ENCODE measurements around the gene PDE7B.

The PDE7B gene

GRCh38 chr6:136148523-136148922 lies 297.0 kb downstream of the PDE7B start:
- no peak overlapping the region for H3K27ac ChIP-seq (ENCODE audit: low read depth, low read length)

GRCh38 chr6:136149311-136149710 lies 297.8 kb downstream of the PDE7B start:
- no peak overlapping the region for H3K27ac ChIP-seq (ENCODE audit: low read depth, low read length)
- no peaks in the 10 kb centered on the region for H3K36me3 ChIP-seq (ENCODE audit: control insufficient read depth, insufficient read depth, low read length)
- H3K4me1 ChIP-seq (ENCODE audit: control insufficient read depth, insufficient read depth, low read length), result no peaks in the 10 kb centered on the region
- no peak overlapping the region for H3K9ac ChIP-seq (ENCODE audit: low read depth, low read length)
- no peak overlapping the region for H3K4me3 ChIP-seq (ENCODE audit: low read depth, low read length)
- no peaks in the 10 kb centered on the region for H3K9me3 ChIP-seq (ENCODE audit: control insufficient read depth, insufficient read depth, low read length)
- no peaks in the 10 kb centered on the region for H3K27me3 ChIP-seq (ENCODE audit: control insufficient read depth, insufficient read depth, low read length)

More at GRCh38 chr6:136148523-136148922, 297.0 kb downstream of the PDE7B start:
- Histone ChIP-seq H3K9me3 (ENCODE audit: control insufficient read depth, insufficient read depth, low read length) (no peaks in the 10 kb centered on the region), H3K9ac (ENCODE audit: low read depth, low read length) (no peak overlapping the region), H3K4me1 (ENCODE audit: control insufficient read depth, insufficient read depth, low read length) (no peaks in the 10 kb centered on the region), H3K36me3 (ENCODE audit: control insufficient read depth, insufficient read depth, low read length) (no peaks in the 10 kb centered on the region), H3K4me3 (ENCODE audit: low read depth, low read length) (no peak overlapping the region), H3K27me3 (ENCODE audit: control insufficient read depth, insufficient read depth, low read length) (no peaks in the 10 kb centered on the region)

GRCh38 chr6:136150961-136151360 lies 299.5 kb downstream of the PDE7B start:
- no peaks in the 10 kb centered on the region for H3K36me3 ChIP-seq (ENCODE audit: control insufficient read depth, insufficient read depth, low read length)
- H3K9me3 ChIP-seq (ENCODE audit: control insufficient read depth, insufficient read depth, low read length), result no peaks in the 10 kb centered on the region
- no peaks in the 10 kb centered on the region for H3K4me1 ChIP-seq (ENCODE audit: control insufficient read depth, insufficient read depth, low read length)

GRCh38 chr6:136153707-136154375 lies 302.3 kb downstream of the PDE7B start:
- H3K4me3 ChIP-seq (ENCODE audit: low read depth, low read length), result no peak overlapping the region
- no peaks in the 10 kb centered on the region for H3K27me3 ChIP-seq (ENCODE audit: control insufficient read depth, insufficient read depth, low read length)
- no peaks in the 10 kb centered on the region for H3K4me1 ChIP-seq (ENCODE audit: control insufficient read depth, insufficient read depth, low read length)
- H3K9me3 ChIP-seq (ENCODE audit: control insufficient read depth, insufficient read depth, low read length), result no peaks in the 10 kb centered on the region
- no peak overlapping the region for H3K9ac ChIP-seq (ENCODE audit: low read depth, low read length)
- H3K27ac ChIP-seq (ENCODE audit: low read depth, low read length), result no peak overlapping the region
- H3K36me3 ChIP-seq (ENCODE audit: control insufficient read depth, insufficient read depth, low read length), result no peaks in the 10 kb centered on the region

More at GRCh38 chr6:136150961-136151360, 299.5 kb downstream of the PDE7B start:
- Histone ChIP-seq H3K4me3 (ENCODE audit: low read depth, low read length) (no peak overlapping the region), H3K9ac (ENCODE audit: low read depth, low read length) (no peak overlapping the region), H3K27ac (ENCODE audit: low read depth, low read length) (no peak overlapping the region), H3K27me3 (ENCODE audit: control insufficient read depth, insufficient read depth, low read length) (no peaks in the 10 kb centered on the region)

GRCh38 chr6:136155191-136155590 lies 303.7 kb downstream of the PDE7B start:
- H3K4me1 ChIP-seq (ENCODE audit: control insufficient read depth, insufficient read depth, low read length), result no peaks in the 10 kb centered on the region
- no peak overlapping the region for H3K4me3 ChIP-seq (ENCODE audit: low read depth, low read length)
- no peaks in the 10 kb centered on the region for H3K9me3 ChIP-seq (ENCODE audit: control insufficient read depth, insufficient read depth, low read length)
- H3K27ac ChIP-seq (ENCODE audit: low read depth, low read length), result no peak overlapping the region
- no peaks in the 10 kb centered on the region for H3K27me3 ChIP-seq (ENCODE audit: control insufficient read depth, insufficient read depth, low read length)
- H3K36me3 ChIP-seq (ENCODE audit: control insufficient read depth, insufficient read depth, low read length), result no peaks in the 10 kb centered on the region
- H3K9ac ChIP-seq (ENCODE audit: low read depth, low read length), result no peak overlapping the region

- H3K36me3 ChIP-seq (ENCODE audit: control insufficient read depth, insufficient read depth, low read length), result no peaks in the 10 kb centered on the region
- H3K27ac ChIP-seq (ENCODE audit: low read depth, low read length), result no peak overlapping the region
- H3K27me3 ChIP-seq (ENCODE audit: control insufficient read depth, insufficient read depth, low read length), result no peaks in the 10 kb centered on the region
- H3K9ac ChIP-seq (ENCODE audit: low read depth, low read length), result no peak overlapping the region
- no peaks in the 10 kb centered on the region for H3K4me1 ChIP-seq (ENCODE audit: control insufficient read depth, insufficient read depth, low read length)
- no peaks in the 10 kb centered on the region for H3K9me3 ChIP-seq (ENCODE audit: control insufficient read depth, insufficient read depth, low read length)
- no peak overlapping the region for H3K4me3 ChIP-seq (ENCODE audit: low read depth, low read length)
Observed at GRCh38 chr6:136157743-136158142, 306.2 kb downstream of the PDE7B start.

GRCh38 chr6:136158387-136158821 lies 306.9 kb downstream of the PDE7B start:
- Histone ChIP-seq H3K27ac (ENCODE audit: low read depth, low read length) (no peak overlapping the region), H3K4me1 (ENCODE audit: control insufficient read depth, insufficient read depth, low read length) (no peaks in the 10 kb centered on the region), H3K27me3 (ENCODE audit: control insufficient read depth, insufficient read depth, low read length) (no peaks in the 10 kb centered on the region), H3K9me3 (ENCODE audit: control insufficient read depth, insufficient read depth, low read length) (no peaks in the 10 kb centered on the region), H3K36me3 (ENCODE audit: control insufficient read depth, insufficient read depth, low read length) (no peaks in the 10 kb centered on the region), H3K4me3 (ENCODE audit: low read depth, low read length) (no peak overlapping the region), H3K9ac (ENCODE audit: low read depth, low read length) (no peak overlapping the region)

- Histone ChIP-seq H3K27ac (ENCODE audit: low read depth, low read length) (no peak overlapping the region), H3K4me1 (ENCODE audit: control insufficient read depth, insufficient read depth, low read length) (no peaks in the 10 kb centered on the region), H3K27me3 (ENCODE audit: control insufficient read depth, insufficient read depth, low read length) (no peaks in the 10 kb centered on the region), H3K36me3 (ENCODE audit: control insufficient read depth, insufficient read depth, low read length) (no peaks in the 10 kb centered on the region), H3K9me3 (ENCODE audit: control insufficient read depth, insufficient read depth, low read length) (no peaks in the 10 kb centered on the region), H3K4me3 (ENCODE audit: low read depth, low read length) (no peak overlapping the region), H3K9ac (ENCODE audit: low read depth, low read length) (no peak overlapping the region)
Observed at GRCh38 chr6:136158971-136159370, 307.5 kb downstream of the PDE7B start.

- Histone ChIP-seq H3K9me3 (ENCODE audit: control insufficient read depth, insufficient read depth, low read length) (no peaks in the 10 kb centered on the region), H3K9ac (ENCODE audit: low read depth, low read length) (no peak overlapping the region), H3K36me3 (ENCODE audit: control insufficient read depth, insufficient read depth, low read length) (no peaks in the 10 kb centered on the region), H3K4me1 (ENCODE audit: control insufficient read depth, insufficient read depth, low read length) (no peaks in the 10 kb centered on the region), H3K4me3 (ENCODE audit: low read depth, low read length) (no peak overlapping the region), H3K27me3 (ENCODE audit: control insufficient read depth, insufficient read depth, low read length) (no peaks in the 10 kb centered on the region), H3K27ac (ENCODE audit: low read depth, low read length) (no peak overlapping the region)
Observed at GRCh38 chr6:136160250-136160649, 308.7 kb downstream of the PDE7B start.

- H3K27ac ChIP-seq (ENCODE audit: low read depth, low read length), result no peak overlapping the region
- H3K4me1 ChIP-seq (ENCODE audit: control insufficient read depth, insufficient read depth, low read length), result no peaks in the 10 kb centered on the region
- H3K4me3 ChIP-seq (ENCODE audit: low read depth, low read length), result no peak overlapping the region
Observed at GRCh38 chr6:136161950-136162349, 310.4 kb downstream of the PDE7B start.

GRCh38 chr6:136163260-136163659 lies 311.8 kb downstream of the PDE7B start:
- Histone ChIP-seq H3K27me3 (ENCODE audit: control insufficient read depth, insufficient read depth, low read length) (no peaks in the 10 kb centered on the region), H3K4me3 (ENCODE audit: low read depth, low read length) (no peak overlapping the region), H3K27ac (ENCODE audit: low read depth, low read length) (no peak overlapping the region), H3K36me3 (ENCODE audit: control insufficient read depth, insufficient read depth, low read length) (no peaks in the 10 kb centered on the region), H3K9me3 (ENCODE audit: control insufficient read depth, insufficient read depth, low read length) (no peaks in the 10 kb centered on the region), H3K4me1 (ENCODE audit: control insufficient read depth, insufficient read depth, low read length) (no peaks in the 10 kb centered on the region), H3K9ac (ENCODE audit: low read depth, low read length) (no peak overlapping the region)

More at GRCh38 chr6:136161950-136162349, 310.4 kb downstream of the PDE7B start:
- H3K36me3 ChIP-seq (ENCODE audit: control insufficient read depth, insufficient read depth, low read length), result no peaks in the 10 kb centered on the region
- H3K27me3 ChIP-seq (ENCODE audit: control insufficient read depth, insufficient read depth, low read length), result no peaks in the 10 kb centered on the region
- no peak overlapping the region for H3K9ac ChIP-seq (ENCODE audit: low read depth, low read length)
- H3K9me3 ChIP-seq (ENCODE audit: control insufficient read depth, insufficient read depth, low read length), result no peaks in the 10 kb centered on the region

All from HUES48 (cell line).